Activated T-cell treated with anti-CD3 and anti-CD28 coated beads, Interleukin-2, amount 50 U/mL, for 4 hours (primary cell): ENCODE measurements around the gene NEUROG2. TPM values are rescaled to one million over a fixed set of nuclear protein-coding genes. Genes with fewer than 3 reads are reported as not detected.
A peak's percentile ranks its signal among the peaks of the same experiment; 100 is the strongest.
"Not testable (repeated sequence)": the region's sequence is repeated elsewhere in the genome, so short reads cannot be mapped to it uniquely, and the experiment has no call there.

Source experiments
- ATAC-seq, 2 donors: fragments of 200-7000 bp; cut with Tn5 transposase; one replicate each; pipeline ENCODE4 v1.10.0; 2021
- DNase-seq: peaks from one replicate; pipeline ENCODE4 v3.0.0-alpha.2; 2020
- H3K27me3 Mint-ChIP-seq: one replicate; pipeline ENCODE4 v1.8.0; 2021; ENCODE audit warnings: low read depth, mixed read lengths
- H3K36me3 Mint-ChIP-seq: one replicate; pipeline ENCODE4 v1.8.0; 2022; ENCODE audit warnings: mixed read lengths; ENCODE audit not compliant: insufficient read depth
- H3K4me1 Mint-ChIP-seq: one replicate; pipeline ENCODE4 v1.8.0; 2021; ENCODE audit warnings: low read depth, mixed read lengths
- H3K4me3 Mint-ChIP-seq: one replicate; pipeline ENCODE4 v1.8.0; 2021; ENCODE audit warnings: mild to moderate bottlenecking, moderate library complexity, mixed read lengths
- H3K9me3 Mint-ChIP-seq: one replicate; pipeline ENCODE4 v1.8.0; 2021; ENCODE audit warnings: mixed read lengths
- total RNA-seq, 3 donors: library from RNA; stranded (reverse); gene quantifications; one replicate each; pipeline ENCODE4 v1.2.1, GENCODE V29; 2021

Gene NEUROG2
- under 1 TPM in 1 of 3 donors, not detected in 2; 0.11 TPM for total RNA-seq

- ATAC-seq (no peak), DNase-seq (no peak)
- H3K27me3 Mint-ChIP-seq = peaks cover 91% of the 10 kb centered on the region
- H3K36me3 Mint-ChIP-seq = peaks cover 1% of the 10 kb centered on the region
- peaks cover 8% of the 10 kb centered on the region for H3K9me3 Mint-ChIP-seq
- H3K4me3 Mint-ChIP-seq = peak within 1 kb of the TSS; percentile 86
- peaks cover 46% of the 10 kb centered on the region for H3K4me1 Mint-ChIP-seq
Observed at GRCh38 chr4:112516066-112516470, at the start of gene NEUROG2. Gene NEUROG2, minus strand, starts transcription at chr4:112516180. Its CDS starts 705 bp downstream, at chr4:112515475.

GRCh38 chr4:112564706-112565270, 48.8 kb upstream of the NEUROG2 start:
- no peak for DNase-seq
- H3K9me3 Mint-ChIP-seq = no peaks in the 10 kb centered on the region

GRCh38 chr4:112563431-112564200, 47.6 kb upstream of the NEUROG2 start:
- no peaks in the 10 kb centered on the region for H3K4me1 Mint-ChIP-seq

More at GRCh38 chr4:112564706-112565270, 48.8 kb upstream of the NEUROG2 start:
- Mint-ChIP-seq H3K4me1 (no peaks in the 10 kb centered on the region), H3K4me3 (no peak overlapping the region), H3K27me3 (no peaks in the 10 kb centered on the region), H3K36me3 (peaks cover 10% of the 10 kb centered on the region)
- no peak for ATAC-seq

GRCh38 chr4:112562254-112562879, 46.4 kb upstream of the NEUROG2 start:
- no peak overlapping the region for H3K4me3 Mint-ChIP-seq
- no peaks in the 10 kb centered on the region for H3K9me3 Mint-ChIP-seq
- DNase-seq (no peak), ATAC-seq (no peak)
- H3K36me3 Mint-ChIP-seq = peaks cover 20% of the 10 kb centered on the region
- no peaks in the 10 kb centered on the region for H3K27me3 Mint-ChIP-seq
- H3K4me1 Mint-ChIP-seq = no peaks in the 10 kb centered on the region

More at GRCh38 chr4:112563431-112564200, 47.6 kb upstream of the NEUROG2 start:
- ATAC-seq (no peak), DNase-seq (no peak)
- Mint-ChIP-seq H3K36me3 (peaks cover 14% of the 10 kb centered on the region), H3K4me3 (no peak overlapping the region), H3K27me3 (no peaks in the 10 kb centered on the region), H3K9me3 (no peaks in the 10 kb centered on the region)

DNA sequence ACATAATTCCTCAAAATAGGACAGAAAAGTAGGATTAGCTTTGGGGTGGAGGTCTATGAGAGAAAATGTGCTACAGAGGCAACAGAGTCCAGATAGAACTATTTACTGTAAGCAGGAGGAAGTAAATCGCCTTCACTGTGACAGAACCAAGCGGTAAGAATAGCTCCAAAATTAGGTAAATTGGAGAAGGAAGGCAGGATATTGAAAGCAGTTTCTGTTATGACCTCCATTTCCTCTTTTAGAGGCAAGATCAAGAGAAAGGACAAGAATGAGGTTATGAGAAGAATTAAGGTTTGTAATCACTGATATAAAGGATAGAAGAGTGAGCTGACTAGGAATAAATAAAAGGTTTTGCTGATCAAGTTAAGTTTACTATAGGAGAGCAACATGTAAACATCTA, 44.1 kb upstream of the NEUROG2 start:
- no peaks in the 10 kb centered on the region for H3K9me3 Mint-ChIP-seq
- no peak overlapping the region for H3K4me3 Mint-ChIP-seq
- no peaks in the 10 kb centered on the region for H3K4me1 Mint-ChIP-seq
- DNase-seq (no peak), ATAC-seq (no peak)
- peaks cover 21% of the 10 kb centered on the region for H3K36me3 Mint-ChIP-seq
- H3K27me3 Mint-ChIP-seq = no peaks in the 10 kb centered on the region

DNA sequence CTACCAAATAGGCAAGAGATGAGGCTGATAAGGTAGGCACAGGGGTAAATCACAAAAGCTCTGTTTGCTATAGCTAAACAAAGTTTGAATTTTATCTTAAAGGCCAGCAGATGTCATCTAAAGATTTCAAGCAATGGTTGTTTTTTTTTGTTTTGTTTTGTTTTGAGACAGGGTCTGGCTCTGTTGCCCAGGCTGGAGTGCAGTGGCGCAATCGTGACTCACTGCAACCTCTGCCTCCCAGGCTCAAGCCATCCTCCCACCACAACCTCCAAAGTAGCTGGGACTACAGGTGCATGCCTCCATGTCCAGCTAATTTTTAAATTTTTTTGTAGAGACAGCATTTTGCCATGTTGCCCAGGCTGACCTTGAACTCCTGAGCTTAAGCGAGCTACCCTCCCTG, 43.1 kb upstream of the NEUROG2 start:
- no peak for DNase-seq
- Mint-ChIP-seq H3K9me3 (no peaks in the 10 kb centered on the region), H3K4me3 (no peak overlapping the region), H3K27me3 (no peaks in the 10 kb centered on the region), H3K4me1 (no peaks in the 10 kb centered on the region), H3K36me3 (peaks cover 21% of the 10 kb centered on the region)
- ATAC-seq = no peak

GRCh38 chr4:112557676-112558411, 41.9 kb upstream of the NEUROG2 start:
- Mint-ChIP-seq H3K4me1 (no peaks in the 10 kb centered on the region), H3K36me3 (peaks cover 20% of the 10 kb centered on the region), H3K27me3 (no peaks in the 10 kb centered on the region), H3K9me3 (no peaks in the 10 kb centered on the region), H3K4me3 (no peak overlapping the region)
- DNase-seq (no peak), ATAC-seq (no peak)

DNA sequence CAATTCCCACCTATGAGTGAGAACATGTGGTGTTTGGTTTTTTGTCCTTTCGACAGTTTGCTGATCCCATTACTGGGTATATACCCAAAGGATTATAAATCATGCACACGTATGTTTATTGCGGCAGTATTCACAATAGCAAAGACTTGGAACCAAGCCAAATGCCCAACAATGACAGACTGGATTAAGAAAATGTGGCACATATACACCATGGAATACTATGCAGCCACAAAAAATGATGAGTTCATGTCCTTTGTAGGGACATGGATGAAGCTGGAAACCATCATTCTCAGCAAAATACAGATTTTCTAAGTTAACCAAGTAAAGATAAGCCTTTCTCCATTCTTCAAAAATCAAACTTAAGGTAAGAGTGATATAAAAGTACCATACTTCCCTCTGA, 38.3 kb upstream of the NEUROG2 start:
- not testable (repeated sequence) for DNase-seq, H3K27me3 Mint-ChIP-seq, H3K4me3 Mint-ChIP-seq, H3K4me1 Mint-ChIP-seq, H3K9me3 Mint-ChIP-seq, ATAC-seq
- peaks cover 11% of the 10 kb centered on the region for H3K36me3 Mint-ChIP-seq

DNA sequence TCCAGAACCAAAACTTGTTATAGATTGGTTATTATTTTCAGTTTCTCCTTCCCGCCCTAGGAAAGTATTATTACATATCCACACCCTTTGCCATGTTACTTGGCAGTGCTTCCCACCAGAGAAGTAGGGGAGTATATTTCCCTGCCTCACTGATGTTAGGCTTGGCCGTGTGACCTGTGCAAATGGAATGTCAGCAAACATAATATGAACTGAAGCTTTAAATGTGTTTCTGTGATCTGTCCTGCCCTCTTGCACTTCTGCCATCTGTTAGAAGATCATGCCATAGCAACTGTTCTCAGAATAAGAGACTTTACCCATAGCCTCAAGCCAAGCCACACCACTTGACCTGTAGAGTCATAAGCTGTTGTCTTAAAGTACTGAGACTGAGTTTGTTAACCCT, 36.7 kb upstream of the NEUROG2 start:
- no peaks in the 10 kb centered on the region for H3K27me3 Mint-ChIP-seq
- no peak for ATAC-seq
- H3K9me3 Mint-ChIP-seq = no peaks in the 10 kb centered on the region
- H3K4me1 Mint-ChIP-seq = no peaks in the 10 kb centered on the region
- H3K4me3 Mint-ChIP-seq = no peak overlapping the region
- H3K36me3 Mint-ChIP-seq = peaks cover 4% of the 10 kb centered on the region
- DNase-seq = no peak

GRCh38 chr4:112550728-112551127, 34.7 kb upstream of the NEUROG2 start:
- Mint-ChIP-seq H3K4me3 (no peak overlapping the region), H3K9me3 (no peaks in the 10 kb centered on the region), H3K4me1 (no peaks in the 10 kb centered on the region), H3K27me3 (no peaks in the 10 kb centered on the region), H3K36me3 (no peaks in the 10 kb centered on the region)
- no peak for ATAC-seq
- no peak for DNase-seq

DNA sequence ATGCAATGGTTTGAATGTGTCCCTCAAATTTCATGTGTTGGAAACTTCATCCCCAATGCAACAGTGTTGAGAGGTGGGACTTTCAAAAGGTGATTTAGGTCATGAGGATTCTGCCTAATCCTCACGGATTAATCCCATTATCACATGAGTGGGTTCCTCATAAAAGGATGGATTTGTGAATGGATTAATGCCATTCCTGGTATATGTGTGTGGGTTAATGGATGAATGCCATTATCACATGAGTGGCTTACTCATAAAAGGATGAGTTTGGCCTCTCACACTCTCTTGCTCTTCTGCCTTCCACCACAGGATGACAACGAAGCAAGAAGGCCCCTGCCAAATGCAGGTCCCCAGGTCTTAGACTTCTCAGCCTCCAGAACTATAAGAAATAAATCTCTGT, 30.5 kb upstream of the NEUROG2 start:
- Mint-ChIP-seq H3K4me3 (no peak overlapping the region), H3K9me3 (no peaks in the 10 kb centered on the region), H3K36me3 (peaks cover 2% of the 10 kb centered on the region), H3K27me3 (no peaks in the 10 kb centered on the region), H3K4me1 (no peaks in the 10 kb centered on the region)
- ATAC-seq (no peak), DNase-seq (no peak)

- no peak for ATAC-seq
- H3K27me3 Mint-ChIP-seq = no peaks in the 10 kb centered on the region
- no peak overlapping the region for H3K4me3 Mint-ChIP-seq
Observed at GRCh38 chr4:112545346-112545745, 29.4 kb upstream of the NEUROG2 start.

DNA sequence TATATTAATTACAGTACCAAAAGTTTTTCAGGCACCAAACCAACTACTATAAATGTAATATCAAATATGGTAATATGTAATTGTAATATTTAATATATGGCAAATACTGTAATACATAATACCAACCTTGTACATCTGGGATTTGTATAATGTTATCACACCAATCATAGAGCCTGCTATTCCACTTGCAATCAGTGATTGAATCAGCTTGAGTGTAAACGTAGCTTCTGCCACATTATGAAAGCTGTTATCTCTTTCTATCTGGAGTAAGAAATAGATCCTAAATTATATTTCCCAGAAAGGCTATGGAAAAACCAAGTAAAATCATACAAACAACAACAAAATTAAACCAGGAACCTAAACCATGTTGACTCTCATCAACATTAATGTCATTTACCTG, 24.7 kb upstream of the NEUROG2 start:
- H3K4me1 Mint-ChIP-seq = no peaks in the 10 kb centered on the region
- no peak for ATAC-seq
- H3K9me3 Mint-ChIP-seq = no peaks in the 10 kb centered on the region
- no peaks in the 10 kb centered on the region for H3K27me3 Mint-ChIP-seq
- no peak overlapping the region for H3K4me3 Mint-ChIP-seq
- DNase-seq = no peak
- peaks cover 5% of the 10 kb centered on the region for H3K36me3 Mint-ChIP-seq

More at GRCh38 chr4:112545346-112545745, 29.4 kb upstream of the NEUROG2 start:
- Mint-ChIP-seq H3K9me3 (no peaks in the 10 kb centered on the region), H3K36me3 (peaks cover 2% of the 10 kb centered on the region), H3K4me1 (no peaks in the 10 kb centered on the region)
- DNase-seq = no peak

- no peaks in the 10 kb centered on the region for H3K9me3 Mint-ChIP-seq
- no peak for ATAC-seq
- DNase-seq = no peak
- peaks cover 13% of the 10 kb centered on the region for H3K27me3 Mint-ChIP-seq
- H3K36me3 Mint-ChIP-seq = peaks cover 3% of the 10 kb centered on the region
- no peak overlapping the region for H3K4me3 Mint-ChIP-seq
- no peaks in the 10 kb centered on the region for H3K4me1 Mint-ChIP-seq
Observed at GRCh38 chr4:112536123-112536522, 20.1 kb upstream of the NEUROG2 start.
